Heart left ventricle (tissue), 13 donors: ENCODE data around the gene PGC.

ENCODE experiments used
- CTCF ChIP-seq, 12 donors: fragments of 200-600 bp; sonication (generic) in 4 of 12; IDR thresholded peaks; one replicate each; pipeline versions ENCODE4 v1.5.0 to v1.8.0; 2018 to 2022; ENCODE audit warnings: antibody characterized with exemption in 12 of 12, mild to moderate bottlenecking in 5 of 12
- POLR2A ChIP-seq, 2 donors: fragments of 450-650 bp; IDR thresholded peaks; one replicate each; pipeline ENCODE4 v1.6.1; 2017; ENCODE audit warnings: antibody characterized with exemption in 2 of 2, mild to moderate bottlenecking in 2 of 2, moderate library complexity in 2 of 2
- donor health status: ischemic (EF 13 %, LVEDD 7.1; RV severe dilation, severe dysfunction).
- donor health status: DM: no; HTN: yes; CAD: no.
- donor health status: DM: no; HTN: no; CAD: no.
- donor health status: ischemic (EF 25% LVEDD 6.9; RV normal size, moderate dysfunction).
- donor health status: ischemic (EF 25% LVEDD 5.7; RV mildly dilated, moderate dysfunction).
- donor health status: ischemic (EF 35%, LVEDD 5.7; RV mildly dilated, moderate dysfunction).
- donor health status: nonischemic (EF 11% LVEDD 7.7; RV severe dilation, severe dysfunction).
- donor health status: DM: yes; HTN: yes; CAD: no.
- donor health status: PGD.
- donor health status: ischemic (EF 29% LVEDD 5.4; RV normal size, mild dysfunction).
- donor health status: nonischemic (EF 23%, LVEDD 6.1; RV moderate dilation, normal function).

DNA sequence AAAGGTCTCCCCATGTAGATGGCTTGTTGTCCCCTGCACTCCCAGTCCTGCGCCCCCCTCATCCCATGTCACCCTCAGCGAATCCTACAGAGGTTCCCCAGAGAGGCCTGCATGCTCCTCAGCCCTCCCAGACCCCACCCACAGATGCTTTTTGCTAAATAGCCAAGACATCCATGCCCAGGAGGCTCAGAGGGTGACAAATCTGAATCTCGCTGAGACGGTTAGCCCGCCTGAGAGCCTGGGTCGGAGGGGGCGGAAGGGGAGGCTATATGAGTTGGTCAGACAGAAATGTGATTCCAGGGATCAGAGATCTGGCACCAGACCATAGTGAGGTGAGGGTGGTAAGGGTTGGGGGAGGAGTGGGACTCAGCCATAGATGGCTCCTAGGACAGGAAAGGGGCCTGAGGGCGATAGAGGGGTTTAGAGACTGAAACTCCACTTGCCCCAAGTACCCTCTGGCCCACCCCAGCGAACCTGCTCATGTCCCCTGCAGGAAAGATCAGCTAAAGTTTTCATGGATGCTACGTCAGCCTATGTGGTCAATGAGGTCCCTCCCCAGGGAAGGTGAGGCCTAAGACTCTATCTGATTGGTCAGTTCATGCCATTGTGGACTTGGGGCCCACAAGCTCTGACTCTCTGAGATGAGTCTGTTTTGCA is 45.0 kb downstream of the PGC start:
- TF ChIP-seq CTCF (IDR thresholded peaks at IDR 0.05), result no peak
- no peak for TF ChIP-seq POLR2A (IDR thresholded peaks at IDR 0.05)
